Measurements from ENCODE around the gene GLRA1.
"Not testable (repeated sequence)": the region's sequence is repeated elsewhere in the genome, so short reads cannot be mapped to it uniquely, and the experiment has no call there.

The GLRA1 gene

DNA sequence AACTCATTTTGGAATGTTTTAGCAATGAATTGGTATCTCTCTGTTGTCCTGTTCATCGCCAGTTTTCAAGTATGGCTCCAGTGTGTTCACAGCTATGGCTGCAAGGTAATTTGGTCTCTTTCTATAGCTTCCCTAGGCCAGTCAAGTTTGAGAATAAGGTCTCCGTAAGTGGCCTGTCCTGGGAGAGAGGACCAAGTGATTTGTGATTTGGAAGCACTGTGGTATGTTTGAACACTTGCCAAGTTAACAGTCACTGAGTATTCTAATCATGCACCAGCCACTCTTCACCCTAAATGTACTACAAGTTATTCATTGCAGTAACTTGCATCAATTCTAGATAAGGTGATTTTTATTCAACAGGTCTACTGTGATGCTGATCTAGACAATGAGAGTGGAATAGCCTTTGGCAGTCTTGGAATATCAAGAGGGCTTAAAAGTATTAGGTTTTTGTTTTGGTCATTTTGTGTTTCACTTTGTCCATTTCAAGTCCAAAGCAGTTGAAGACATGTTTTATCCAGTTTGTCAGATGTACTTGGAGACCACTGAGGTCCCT is 111.8 kb downstream of the GLRA1 start:
- no peak for DNase-seq (ENCODE audit: low read depth)

DNA sequence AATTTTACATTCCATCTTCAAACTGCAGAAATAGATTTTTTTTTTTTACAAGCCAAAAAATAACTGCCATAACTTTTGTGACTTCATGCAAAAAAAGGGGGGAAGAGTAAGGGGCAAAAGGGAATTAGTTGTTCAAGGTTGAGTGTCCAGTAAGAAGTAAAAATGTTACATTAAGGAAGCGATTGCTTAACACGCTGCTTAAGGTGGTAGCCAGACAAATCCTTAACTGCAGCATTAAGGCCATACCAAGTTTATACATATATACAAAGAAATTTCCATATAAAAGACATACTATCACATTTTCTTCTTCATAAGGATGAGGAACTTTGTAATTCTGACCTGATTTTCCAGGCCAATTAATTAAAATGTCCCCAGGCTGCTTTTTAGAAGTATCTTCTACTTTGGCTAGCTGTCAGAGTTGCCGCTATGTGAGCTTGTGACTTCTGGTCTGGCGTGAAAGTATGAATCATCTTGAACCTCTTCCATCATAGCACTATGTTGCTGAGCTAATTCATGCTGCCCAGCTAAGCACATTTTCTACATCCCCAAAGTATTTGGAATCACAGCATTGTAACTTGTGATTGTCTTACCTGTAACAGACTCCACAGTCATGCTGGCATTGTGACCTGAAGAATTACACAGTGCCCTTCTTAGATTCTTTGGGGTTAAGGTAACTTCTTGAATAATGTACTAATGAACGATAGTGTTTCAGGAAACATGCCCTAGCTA is 112.9 kb downstream of the GLRA1 start:
- no peak for DNase-seq (ENCODE audit: low read depth)

DNA sequence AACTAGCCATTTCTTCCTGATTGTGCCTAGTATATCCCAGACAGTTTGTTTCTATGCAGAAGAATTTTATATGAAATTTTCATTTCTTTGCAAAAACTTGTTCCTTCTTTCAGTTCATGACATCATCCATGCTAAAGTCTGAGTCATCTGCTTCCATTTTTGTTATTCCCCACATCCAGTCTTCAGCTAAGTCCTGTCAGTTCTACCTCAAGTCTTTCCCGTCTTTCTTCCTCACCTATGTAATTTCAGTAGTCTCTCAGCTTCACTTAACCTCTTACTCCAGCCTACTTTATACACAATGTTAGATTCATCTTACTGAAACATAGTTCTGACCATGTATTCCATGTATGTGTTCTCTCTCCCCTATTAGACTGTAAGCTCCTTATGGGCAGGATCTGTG is 113.8 kb downstream of the GLRA1 start:
- no peak for DNase-seq (ENCODE audit: low read depth)

DNA sequence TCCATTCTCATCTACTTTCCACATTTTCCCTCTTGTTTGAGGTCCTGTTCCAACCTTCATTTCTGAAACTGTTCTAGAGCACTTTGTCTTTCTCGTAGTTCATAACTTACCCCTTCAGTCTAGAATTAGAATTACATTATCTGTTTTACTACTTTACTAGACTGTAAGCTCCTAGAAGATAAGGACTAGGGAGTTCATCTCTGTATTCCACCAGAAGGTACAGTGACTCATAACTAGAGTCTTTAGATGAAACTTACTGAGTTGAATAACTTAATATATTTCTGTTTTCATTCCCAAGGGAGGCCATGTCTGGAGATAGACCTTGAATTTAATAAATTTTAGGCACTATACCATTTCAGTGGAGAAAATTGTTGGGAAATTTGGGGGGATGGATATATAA is 114.2 kb downstream of the GLRA1 start:
- DNase-seq (ENCODE audit: low read depth): no peak

DNA sequence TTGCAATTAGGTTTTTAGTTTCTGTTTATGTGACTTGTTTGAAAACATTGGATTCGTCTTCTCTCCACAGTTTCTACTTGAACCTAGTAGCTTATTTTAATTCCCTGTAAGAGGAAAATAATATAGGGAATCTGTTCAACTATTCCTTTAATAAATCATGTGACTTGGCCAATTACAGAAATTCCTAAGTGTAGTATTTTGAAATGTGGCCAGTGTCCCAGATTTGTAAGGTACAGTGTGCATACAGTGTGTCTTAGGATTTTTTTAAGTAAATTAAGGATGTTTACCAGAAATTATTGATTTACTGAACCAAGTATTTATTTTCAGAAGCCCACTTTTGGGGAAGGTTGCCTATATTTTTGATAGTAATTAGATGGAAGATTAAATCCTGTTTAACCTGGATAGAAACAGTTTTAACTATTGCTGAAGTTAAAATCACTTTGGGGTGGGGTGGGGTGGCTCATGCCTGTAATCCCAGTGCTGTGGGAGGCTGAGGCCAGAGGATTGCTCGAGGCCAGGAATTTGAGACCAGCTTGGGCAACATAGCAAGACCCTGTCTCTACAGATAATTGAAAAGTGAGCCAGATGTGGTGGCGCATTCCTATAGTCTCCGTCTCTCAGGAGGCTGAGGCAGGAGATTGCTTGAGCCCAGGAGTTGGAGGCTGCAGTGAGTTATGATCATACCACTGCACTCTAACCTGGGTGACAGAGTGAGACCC is 116.0 kb downstream of the GLRA1 start:
- no peak for DNase-seq (ENCODE audit: low read depth)

DNA sequence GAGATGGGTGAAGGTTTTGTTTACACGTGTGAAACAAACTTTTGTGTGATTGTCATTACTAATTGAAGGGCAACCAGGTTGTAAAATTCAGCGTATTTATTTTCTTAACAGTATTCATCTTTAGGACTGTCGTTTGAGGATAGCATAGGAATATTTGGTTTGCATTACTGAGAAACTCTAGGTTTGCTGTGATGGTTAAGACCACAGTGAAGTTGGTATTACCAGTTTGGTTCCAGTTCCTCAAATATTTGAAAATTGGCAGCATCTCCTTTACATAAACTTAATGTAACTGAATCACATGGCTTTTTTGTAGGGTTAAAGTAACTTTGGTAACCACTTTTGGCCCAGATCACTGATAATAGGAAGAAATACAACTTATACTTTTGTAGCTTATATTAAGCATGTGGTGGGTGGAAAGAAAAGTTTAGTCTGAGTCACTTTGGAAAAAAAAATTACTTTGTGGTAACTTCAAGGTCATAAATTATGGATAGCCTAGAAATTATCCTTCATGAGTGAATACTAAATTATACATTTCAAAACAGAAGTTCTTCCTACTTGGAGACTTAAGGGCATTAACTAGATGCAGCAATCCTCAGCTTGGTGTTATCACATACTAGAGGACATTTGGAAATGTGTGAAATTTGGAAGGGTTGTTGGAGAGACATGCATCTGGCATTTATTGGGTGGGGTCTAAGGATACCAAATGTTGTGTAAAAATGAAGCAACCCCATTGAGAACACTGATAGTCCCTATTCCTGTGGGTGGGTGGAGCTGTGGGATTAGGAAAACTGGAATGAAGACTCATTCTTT is 119.0 kb downstream of the GLRA1 start:
- DNase-seq (ENCODE audit: low read depth): no peak

DNA sequence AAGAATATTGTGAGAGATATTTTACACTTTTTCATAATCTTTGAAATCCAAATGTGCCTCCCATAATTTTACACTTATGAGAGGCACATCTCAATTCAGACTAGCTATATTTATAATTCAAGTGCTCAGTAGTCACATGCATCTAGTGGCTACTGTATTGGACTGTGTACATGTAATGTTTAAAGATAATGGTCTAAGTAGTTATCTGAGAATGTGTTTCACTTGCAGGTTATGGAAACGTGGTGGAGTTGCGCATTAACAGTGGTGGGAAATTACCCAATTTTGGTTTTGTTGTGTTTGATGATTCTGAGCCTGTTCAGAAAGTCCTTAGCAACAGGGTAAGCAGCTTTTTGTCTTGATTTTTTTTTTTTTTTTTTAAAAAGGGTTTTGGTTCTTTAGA is 124.1 kb downstream of the GLRA1 start:
- DNase-seq (ENCODE audit: low read depth): no peak

DNA sequence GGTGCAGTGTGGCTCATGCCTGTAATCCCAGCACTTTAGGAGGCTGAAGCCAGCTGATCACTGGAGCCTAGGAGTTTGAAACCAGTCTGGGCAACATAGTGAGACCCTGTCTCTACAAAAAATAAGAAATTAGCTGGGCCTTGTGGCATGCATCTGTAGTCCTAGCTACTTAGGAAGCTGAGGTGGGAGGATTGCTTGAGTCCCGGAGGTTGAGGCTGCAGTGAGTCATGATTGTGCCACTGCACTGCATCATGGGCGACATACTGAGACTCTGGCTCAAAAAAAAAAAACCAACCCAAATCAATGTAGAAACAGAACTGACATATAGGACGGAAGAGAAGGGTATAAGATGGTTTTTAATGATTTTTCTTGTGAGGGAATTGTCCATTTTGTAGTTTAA is 125.2 kb downstream of the GLRA1 start:
- no peak for DNase-seq (ENCODE audit: low read depth)

DNA sequence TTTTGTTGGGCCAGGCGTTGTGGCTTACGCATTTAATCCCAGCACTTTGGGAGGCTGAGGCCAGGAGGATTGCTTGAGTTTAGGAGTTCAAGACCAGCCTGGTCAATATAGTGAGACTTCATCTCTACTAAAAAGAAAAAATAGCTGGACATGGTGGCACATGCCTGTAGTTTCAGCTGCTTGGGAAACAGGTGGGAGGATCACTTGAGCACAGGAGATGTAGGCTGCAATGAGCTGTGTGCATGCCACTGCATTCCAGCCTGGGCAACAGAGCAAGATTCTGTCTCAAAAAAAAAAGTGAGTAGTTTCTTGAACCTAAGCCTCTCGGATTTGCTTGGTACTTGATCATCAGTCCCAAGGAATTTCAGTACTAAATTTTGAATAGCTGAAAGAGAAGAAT is 126.0 kb downstream of the GLRA1 start:
- DNase-seq (ENCODE audit: low read depth): no peak

DNA sequence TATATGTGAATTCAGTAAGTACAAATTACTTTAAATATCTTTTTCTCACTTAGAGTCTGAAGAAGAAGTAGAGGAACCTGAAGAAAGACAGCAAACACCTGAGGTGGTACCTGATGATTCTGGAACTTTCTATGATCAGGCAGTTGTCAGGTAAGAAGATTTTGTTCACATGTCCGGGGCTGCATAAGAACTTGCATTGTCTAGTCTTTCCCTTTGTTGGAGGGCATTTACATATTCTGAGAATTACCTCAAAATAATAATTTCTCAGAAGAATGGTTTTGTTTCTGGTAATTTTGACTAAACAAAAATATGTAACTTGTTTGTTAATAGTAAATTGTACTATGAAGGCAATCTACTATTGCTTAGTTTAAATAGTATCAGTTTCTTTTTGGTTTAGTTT is 129.2 kb downstream of the GLRA1 start:
- no peak for DNase-seq (ENCODE audit: low read depth)

DNA sequence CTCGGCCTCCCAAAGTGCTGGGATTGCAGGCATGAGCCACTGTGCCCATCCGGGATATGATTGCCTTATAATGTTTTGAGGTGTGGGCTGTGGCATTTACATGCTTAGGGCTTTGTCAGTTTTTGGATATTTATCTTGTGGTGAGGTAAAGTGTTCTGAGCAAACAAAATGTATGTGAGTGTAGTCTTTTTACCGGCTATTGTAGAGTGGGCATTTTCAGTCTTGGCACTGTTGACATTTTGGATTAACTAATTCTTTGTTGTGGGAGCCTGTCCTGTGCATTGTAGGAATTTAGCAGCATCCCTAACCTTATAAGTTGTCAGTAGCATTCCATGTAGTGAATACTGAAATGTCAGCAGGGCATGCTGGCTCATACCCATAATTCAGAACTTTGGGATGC is 131.3 kb downstream of the GLRA1 start:
- no peak for DNase-seq (ENCODE audit: low read depth)

DNA sequence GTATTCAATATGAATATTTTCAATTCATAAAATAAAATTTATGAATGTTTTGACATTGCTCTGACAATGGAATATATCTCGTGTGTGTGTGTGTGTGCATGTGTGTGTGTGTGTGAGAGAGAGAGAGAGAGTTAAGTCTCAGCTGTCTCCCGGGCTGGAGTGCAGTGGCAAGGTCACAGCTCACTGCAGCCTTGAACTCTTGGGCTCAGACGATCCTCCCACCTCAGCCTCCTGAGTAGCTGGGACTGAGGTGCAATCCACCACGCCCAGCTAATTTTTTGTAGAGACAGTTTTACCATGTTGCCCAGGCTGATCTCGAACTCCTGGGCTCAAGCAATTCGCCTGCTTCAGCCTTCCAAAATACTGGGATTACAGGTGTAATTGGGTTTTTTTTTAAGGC is 136.8 kb downstream of the GLRA1 start:
- DNase-seq (ENCODE audit: low read depth): no peak

DNA sequence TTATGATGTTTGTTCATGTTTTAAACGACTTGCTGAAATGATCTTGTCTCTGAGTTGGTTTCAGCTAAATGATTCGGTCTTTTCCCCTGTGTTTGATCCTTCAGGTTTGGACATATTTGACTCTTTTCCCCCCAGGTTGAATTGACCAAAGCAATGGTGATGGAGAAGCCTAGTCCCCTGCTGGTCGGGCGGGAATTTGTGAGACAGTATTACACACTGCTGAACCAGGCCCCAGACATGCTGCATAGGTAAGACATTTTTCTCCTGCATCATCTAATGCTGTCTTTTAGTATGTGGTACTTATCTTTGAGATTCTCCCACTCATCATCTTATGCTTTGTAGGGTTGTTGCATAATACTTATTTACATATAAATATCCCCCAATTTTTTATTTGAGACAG is 138.2 kb downstream of the GLRA1 start:
- no peak for DNase-seq (ENCODE audit: low read depth)

DNA sequence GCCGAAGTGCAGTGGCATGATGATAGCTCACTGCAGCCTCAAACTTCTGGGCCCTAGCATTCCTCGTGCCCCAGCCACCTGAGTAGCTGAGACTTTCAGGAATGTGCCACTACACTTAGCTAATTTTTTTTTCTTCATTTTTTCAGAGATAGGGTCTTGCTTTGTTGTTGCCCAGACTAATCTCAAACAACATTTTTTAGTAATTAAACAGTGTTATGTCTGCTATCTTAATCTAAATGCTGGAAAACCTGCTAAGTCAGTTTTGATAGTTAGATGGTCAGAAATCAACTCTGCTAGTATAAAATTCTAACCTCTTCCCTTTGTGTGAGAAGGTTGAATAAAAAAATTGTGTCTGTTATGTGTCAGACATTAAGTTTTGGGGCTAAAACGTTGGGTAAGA is 140.5 kb downstream of the GLRA1 start:
- DNase-seq (ENCODE audit: low read depth): no peak

DNA sequence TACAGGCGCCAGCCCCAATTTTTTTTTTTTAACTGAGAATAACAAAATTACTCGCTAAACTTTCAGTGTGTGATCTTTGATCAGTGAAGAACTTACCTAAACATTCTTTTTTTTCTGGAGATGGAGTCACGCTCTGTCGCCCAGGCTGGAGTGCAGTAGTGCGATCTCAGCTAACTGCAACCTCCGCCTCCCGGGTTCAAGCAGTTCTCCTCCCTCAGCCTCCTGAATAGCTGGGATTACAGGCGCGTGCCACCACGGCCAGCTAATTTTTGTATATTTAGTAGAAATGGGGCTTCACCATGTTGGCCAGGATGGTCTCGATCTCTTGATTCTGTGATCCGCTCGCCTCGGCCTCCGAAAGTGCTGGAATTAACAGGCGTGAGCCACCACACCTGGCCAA is 141.0 kb downstream of the GLRA1 start:
- DNase-seq (ENCODE audit: low read depth): not testable (repeated sequence)

DNA sequence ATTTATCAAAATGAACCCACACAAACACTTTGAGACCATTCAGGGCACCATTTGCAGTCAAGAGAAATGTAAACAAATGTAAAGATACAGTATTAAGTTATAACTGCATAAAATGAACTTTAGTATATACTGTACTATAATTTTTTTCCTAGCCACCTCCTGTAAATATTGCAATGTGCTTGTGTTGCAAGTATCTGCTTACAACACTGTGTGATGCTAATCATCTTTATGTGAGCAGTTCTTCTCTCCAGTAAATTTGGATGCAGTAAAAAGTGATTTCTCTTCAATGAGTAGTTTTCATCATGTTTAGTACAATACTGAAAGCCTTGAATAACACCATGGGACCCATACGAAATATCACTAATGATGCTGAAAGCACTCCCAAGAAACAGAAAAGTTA is 143.4 kb downstream of the GLRA1 start:
- DNase-seq (ENCODE audit: low read depth): no peak

DNA sequence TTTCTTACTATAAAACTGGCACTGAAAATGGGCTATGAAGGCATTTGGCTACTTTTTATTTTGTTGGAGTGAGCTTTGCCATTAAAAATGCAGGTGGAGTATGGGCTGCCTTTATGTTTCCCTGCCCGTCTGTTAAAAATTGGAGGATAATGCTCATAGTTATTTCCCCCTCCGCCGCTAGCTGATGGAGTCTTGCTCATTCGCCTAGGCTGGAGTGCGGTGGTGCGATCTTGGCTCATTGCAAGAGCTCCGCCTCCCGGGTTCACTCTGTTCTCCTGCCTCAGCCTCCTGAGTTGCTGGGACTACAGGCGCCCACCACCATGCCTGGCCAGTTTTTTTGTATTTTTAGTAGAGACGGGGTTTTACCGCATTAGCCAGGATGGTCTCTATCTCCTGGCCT is 144.3 kb downstream of the GLRA1 start:
- DNase-seq (ENCODE audit: low read depth): no peak

DNA sequence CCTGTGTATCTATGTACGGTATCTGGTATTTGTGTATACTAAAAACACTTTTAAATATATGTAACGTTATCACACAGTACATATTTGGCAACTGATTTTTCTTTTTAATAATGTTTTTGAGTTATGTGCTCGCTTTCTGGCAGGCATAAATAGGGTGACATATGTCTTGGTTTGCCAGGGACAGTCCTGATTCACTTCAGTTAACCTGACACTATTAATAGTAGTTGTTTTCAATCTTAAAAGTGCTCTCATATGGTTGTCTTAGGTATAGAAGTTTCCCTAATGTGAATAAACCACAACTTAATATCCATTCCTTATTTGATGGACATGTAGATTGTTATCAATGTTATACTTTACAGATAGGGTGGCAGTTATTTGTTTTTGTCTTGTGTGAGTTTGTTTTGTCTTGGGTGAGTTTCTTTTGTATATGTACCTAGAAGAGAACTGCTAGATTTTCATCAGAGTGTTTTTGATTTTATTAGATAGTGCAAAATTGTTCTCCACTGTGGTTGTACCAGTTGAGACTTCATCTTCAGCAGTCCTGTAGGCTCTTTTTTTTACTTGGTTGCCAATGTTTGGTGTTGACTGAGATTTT is 145.0 kb downstream of the GLRA1 start:
- no peak for DNase-seq (ENCODE audit: low read depth)

DNA sequence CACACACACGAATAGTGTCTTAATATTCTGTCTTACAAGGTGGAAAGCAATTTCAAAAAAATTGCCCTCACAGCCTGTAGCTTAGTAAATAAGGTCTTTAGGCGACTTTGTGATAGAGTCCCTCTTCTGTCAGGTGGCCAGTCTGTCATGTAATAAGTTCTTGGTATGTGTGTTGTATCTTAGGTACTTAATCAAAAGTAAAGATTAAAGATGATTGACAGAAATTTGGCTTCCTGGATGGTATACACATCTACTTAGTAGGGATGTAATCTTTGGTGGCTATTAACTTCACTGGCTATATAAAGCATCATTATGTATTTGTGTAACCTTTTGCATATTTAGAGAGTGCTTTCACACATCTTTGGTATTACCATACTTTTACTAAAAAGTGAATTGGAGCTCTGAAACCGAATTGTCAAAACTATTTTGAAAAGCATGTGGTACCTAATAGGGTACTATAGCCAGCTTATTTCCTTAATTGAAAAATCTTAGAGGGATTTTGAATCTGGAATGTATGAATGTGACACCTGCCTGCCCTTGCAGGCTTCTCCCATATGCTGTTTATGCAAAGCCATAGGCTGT is 149.5 kb downstream of the GLRA1 start:
- no peak for DNase-seq (ENCODE audit: low read depth)

DNA sequence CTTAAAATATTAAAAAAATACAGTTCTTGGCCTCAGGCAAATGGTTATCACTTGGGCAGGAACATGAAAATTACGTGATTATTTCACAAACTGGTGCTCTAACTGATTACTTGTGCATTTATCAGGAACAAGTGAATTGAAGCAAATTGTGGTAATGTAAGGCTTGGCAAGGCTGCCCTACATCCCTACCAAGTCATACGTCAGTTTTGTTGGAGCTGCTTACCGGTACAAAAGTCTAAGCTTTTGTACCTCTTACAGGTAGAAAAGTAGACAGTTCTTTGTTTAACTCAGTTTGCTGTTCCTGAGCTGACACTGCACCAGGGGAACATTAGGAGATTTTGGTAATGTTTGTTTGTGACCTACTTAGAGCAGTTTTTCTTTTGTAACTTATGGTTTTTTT is 150.7 kb downstream of the GLRA1 start:
- no peak for DNase-seq (ENCODE audit: low read depth)

DNA sequence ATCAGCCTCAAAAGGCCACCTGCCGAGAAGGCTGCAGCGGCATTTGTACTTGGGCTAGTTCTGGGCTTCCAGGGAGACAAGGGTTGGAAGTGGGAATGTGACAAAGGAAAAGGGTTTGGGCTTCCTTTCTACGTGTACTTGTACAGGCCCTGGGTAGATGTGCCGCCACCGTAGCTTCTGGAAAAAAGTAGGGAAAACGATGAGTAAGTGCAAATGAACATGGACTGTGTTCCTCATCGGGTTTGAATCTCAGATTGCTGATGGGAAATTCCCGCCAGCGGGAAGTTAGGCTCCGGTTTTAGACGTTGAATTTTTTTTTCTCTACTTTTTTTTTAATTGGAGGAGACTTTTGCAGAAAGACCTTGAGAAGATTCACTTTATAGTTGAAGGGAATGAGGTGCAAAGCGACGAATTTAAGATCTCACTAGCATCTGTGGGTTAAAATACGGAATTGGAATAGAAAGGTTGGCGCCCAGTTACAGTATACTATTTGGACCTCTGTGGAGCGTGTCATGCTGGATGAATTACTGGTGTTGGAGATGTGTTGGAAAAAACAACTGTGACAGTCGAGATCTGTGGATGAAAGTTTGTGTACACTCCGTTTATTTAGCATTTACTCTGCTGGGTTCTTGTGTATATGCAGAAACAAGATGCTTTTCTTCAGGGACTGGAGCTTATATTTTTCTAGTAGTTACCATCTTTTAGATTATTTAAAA is 151.6 kb downstream of the GLRA1 start:
- no peak for DNase-seq (ENCODE audit: low read depth)

All from T-helper 22 cell (primary cell).